ENCODE measurements around the gene PTPRD.

The PTPRD gene

GRCh38 chr9:10235376-10235775 is 377.4 kb downstream of the PTPRD start:
- no peaks in the 10 kb centered on the region for H3K9me3 ChIP-seq (ENCODE audit: control insufficient read depth, insufficient read depth, low read length)
- H3K9ac ChIP-seq (ENCODE audit: low read depth, low read length) = no peak overlapping the region
- H3K36me3 ChIP-seq (ENCODE audit: control insufficient read depth, insufficient read depth, low read length) = no peaks in the 10 kb centered on the region
- peaks cover 9% of the 10 kb centered on the region for H3K4me1 ChIP-seq (ENCODE audit: control insufficient read depth, insufficient read depth, low read length)
- no peak overlapping the region for H3K4me3 ChIP-seq (ENCODE audit: low read depth, low read length)
- H3K27me3 ChIP-seq (ENCODE audit: control insufficient read depth, insufficient read depth, low read length) = no peaks in the 10 kb centered on the region

GRCh38 chr9:10232352-10232930 is 380.4 kb downstream of the PTPRD start:
- Histone ChIP-seq H3K27me3 (ENCODE audit: control insufficient read depth, insufficient read depth, low read length) (no peaks in the 10 kb centered on the region), H3K9ac (ENCODE audit: low read depth, low read length) (no peak overlapping the region), H3K36me3 (ENCODE audit: control insufficient read depth, insufficient read depth, low read length) (no peaks in the 10 kb centered on the region), H3K4me1 (ENCODE audit: control insufficient read depth, insufficient read depth, low read length) (peaks cover 9% of the 10 kb centered on the region), H3K9me3 (ENCODE audit: control insufficient read depth, insufficient read depth, low read length) (no peaks in the 10 kb centered on the region), H3K4me3 (ENCODE audit: low read depth, low read length) (no peak overlapping the region)

GRCh38 chr9:10230512-10230911 is 382.3 kb downstream of the PTPRD start:
- peaks cover 9% of the 10 kb centered on the region for H3K4me1 ChIP-seq (ENCODE audit: control insufficient read depth, insufficient read depth, low read length)
- no peaks in the 10 kb centered on the region for H3K9me3 ChIP-seq (ENCODE audit: control insufficient read depth, insufficient read depth, low read length)
- H3K27me3 ChIP-seq (ENCODE audit: control insufficient read depth, insufficient read depth, low read length) = no peaks in the 10 kb centered on the region
- no peak overlapping the region for H3K4me3 ChIP-seq (ENCODE audit: low read depth, low read length)
- H3K9ac ChIP-seq (ENCODE audit: low read depth, low read length) = no peak overlapping the region
- no peaks in the 10 kb centered on the region for H3K36me3 ChIP-seq (ENCODE audit: control insufficient read depth, insufficient read depth, low read length)

GRCh38 chr9:10228082-10228481 is 384.7 kb downstream of the PTPRD start:
- Histone ChIP-seq H3K4me3 (ENCODE audit: low read depth, low read length) (no peak overlapping the region), H3K36me3 (ENCODE audit: control insufficient read depth, insufficient read depth, low read length) (no peaks in the 10 kb centered on the region), H3K27me3 (ENCODE audit: control insufficient read depth, insufficient read depth, low read length) (no peaks in the 10 kb centered on the region), H3K9ac (ENCODE audit: low read depth, low read length) (no peak overlapping the region), H3K4me1 (ENCODE audit: control insufficient read depth, insufficient read depth, low read length) (peaks cover 7% of the 10 kb centered on the region), H3K9me3 (ENCODE audit: control insufficient read depth, insufficient read depth, low read length) (no peaks in the 10 kb centered on the region)

GRCh38 chr9:10226996-10227395 is 385.8 kb downstream of the PTPRD start:
- Histone ChIP-seq H3K9me3 (ENCODE audit: control insufficient read depth, insufficient read depth, low read length) (no peaks in the 10 kb centered on the region), H3K27me3 (ENCODE audit: control insufficient read depth, insufficient read depth, low read length) (no peaks in the 10 kb centered on the region), H3K36me3 (ENCODE audit: control insufficient read depth, insufficient read depth, low read length) (no peaks in the 10 kb centered on the region), H3K4me3 (ENCODE audit: low read depth, low read length) (no peak overlapping the region), H3K9ac (ENCODE audit: low read depth, low read length) (no peak overlapping the region), H3K4me1 (ENCODE audit: control insufficient read depth, insufficient read depth, low read length) (no peaks in the 10 kb centered on the region)

- Histone ChIP-seq H3K4me3 (ENCODE audit: low read depth, low read length) (no peak overlapping the region), H3K36me3 (ENCODE audit: control insufficient read depth, insufficient read depth, low read length) (no peaks in the 10 kb centered on the region), H3K27me3 (ENCODE audit: control insufficient read depth, insufficient read depth, low read length) (peaks cover 5% of the 10 kb centered on the region), H3K9ac (ENCODE audit: low read depth, low read length) (no peak overlapping the region), H3K4me1 (ENCODE audit: control insufficient read depth, insufficient read depth, low read length) (no peaks in the 10 kb centered on the region), H3K9me3 (ENCODE audit: control insufficient read depth, insufficient read depth, low read length) (no peaks in the 10 kb centered on the region)
These were observed 400.1 kb downstream of the PTPRD start for GRCh38 chr9:10212702-10213101.

- Histone ChIP-seq H3K9ac (ENCODE audit: low read depth, low read length) (no peak overlapping the region), H3K4me3 (ENCODE audit: low read depth, low read length) (peak overlapping the region; percentile 45), H3K36me3 (ENCODE audit: control insufficient read depth, insufficient read depth, low read length) (no peaks in the 10 kb centered on the region), H3K4me1 (ENCODE audit: control insufficient read depth, insufficient read depth, low read length) (no peaks in the 10 kb centered on the region), H3K27me3 (ENCODE audit: control insufficient read depth, insufficient read depth, low read length) (peaks cover 5% of the 10 kb centered on the region), H3K9me3 (ENCODE audit: control insufficient read depth, insufficient read depth, low read length) (no peaks in the 10 kb centered on the region)
These were observed 404.1 kb downstream of the PTPRD start for GRCh38 chr9:10208691-10209069.

- H3K9ac ChIP-seq (ENCODE audit: low read depth, low read length) = no peak overlapping the region
- H3K4me1 ChIP-seq (ENCODE audit: control insufficient read depth, insufficient read depth, low read length) = no peaks in the 10 kb centered on the region
- H3K9me3 ChIP-seq (ENCODE audit: control insufficient read depth, insufficient read depth, low read length) = no peaks in the 10 kb centered on the region
- H3K27me3 ChIP-seq (ENCODE audit: control insufficient read depth, insufficient read depth, low read length) = peaks cover 5% of the 10 kb centered on the region
- H3K4me3 ChIP-seq (ENCODE audit: low read depth, low read length) = no peak overlapping the region
- no peaks in the 10 kb centered on the region for H3K36me3 ChIP-seq (ENCODE audit: control insufficient read depth, insufficient read depth, low read length)
These were observed 408.5 kb downstream of the PTPRD start for GRCh38 chr9:10204276-10204675.

GRCh38 chr9:10173561-10173960 is 439.2 kb downstream of the PTPRD start:
- Histone ChIP-seq H3K36me3 (ENCODE audit: control insufficient read depth, insufficient read depth, low read length) (no peaks in the 10 kb centered on the region), H3K9ac (ENCODE audit: low read depth, low read length) (no peak overlapping the region), H3K4me3 (ENCODE audit: low read depth, low read length) (no peak overlapping the region), H3K9me3 (ENCODE audit: control insufficient read depth, insufficient read depth, low read length) (no peaks in the 10 kb centered on the region), H3K4me1 (ENCODE audit: control insufficient read depth, insufficient read depth, low read length) (no peaks in the 10 kb centered on the region), H3K27me3 (ENCODE audit: control insufficient read depth, insufficient read depth, low read length) (no peaks in the 10 kb centered on the region)

GRCh38 chr9:10172476-10172875 is 440.3 kb downstream of the PTPRD start:
- H3K9ac ChIP-seq (ENCODE audit: low read depth, low read length) = no peak overlapping the region
- H3K36me3 ChIP-seq (ENCODE audit: control insufficient read depth, insufficient read depth, low read length) = no peaks in the 10 kb centered on the region
- no peaks in the 10 kb centered on the region for H3K27me3 ChIP-seq (ENCODE audit: control insufficient read depth, insufficient read depth, low read length)
- H3K9me3 ChIP-seq (ENCODE audit: control insufficient read depth, insufficient read depth, low read length) = no peaks in the 10 kb centered on the region
- H3K4me3 ChIP-seq (ENCODE audit: low read depth, low read length) = no peak overlapping the region
- H3K4me1 ChIP-seq (ENCODE audit: control insufficient read depth, insufficient read depth, low read length) = no peaks in the 10 kb centered on the region

- Histone ChIP-seq H3K9me3 (ENCODE audit: control insufficient read depth, insufficient read depth, low read length) (no peaks in the 10 kb centered on the region), H3K9ac (ENCODE audit: low read depth, low read length) (no peak overlapping the region), H3K4me3 (ENCODE audit: low read depth, low read length) (no peak overlapping the region), H3K27me3 (ENCODE audit: control insufficient read depth, insufficient read depth, low read length) (no peaks in the 10 kb centered on the region), H3K36me3 (ENCODE audit: control insufficient read depth, insufficient read depth, low read length) (no peaks in the 10 kb centered on the region), H3K4me1 (ENCODE audit: control insufficient read depth, insufficient read depth, low read length) (no peaks in the 10 kb centered on the region)
These were observed 444.6 kb downstream of the PTPRD start for GRCh38 chr9:10168241-10168640.

GRCh38 chr9:10148796-10149195 is 464.0 kb downstream of the PTPRD start:
- Histone ChIP-seq H3K36me3 (ENCODE audit: control insufficient read depth, insufficient read depth, low read length) (no peaks in the 10 kb centered on the region), H3K27me3 (ENCODE audit: control insufficient read depth, insufficient read depth, low read length) (no peaks in the 10 kb centered on the region), H3K4me1 (ENCODE audit: control insufficient read depth, insufficient read depth, low read length) (no peaks in the 10 kb centered on the region), H3K9me3 (ENCODE audit: control insufficient read depth, insufficient read depth, low read length) (no peaks in the 10 kb centered on the region), H3K9ac (ENCODE audit: low read depth, low read length) (no peak overlapping the region), H3K4me3 (ENCODE audit: low read depth, low read length) (no peak overlapping the region)
